ENCODE results near the gene SLC13A2.

The SLC13A2 gene

DNA sequence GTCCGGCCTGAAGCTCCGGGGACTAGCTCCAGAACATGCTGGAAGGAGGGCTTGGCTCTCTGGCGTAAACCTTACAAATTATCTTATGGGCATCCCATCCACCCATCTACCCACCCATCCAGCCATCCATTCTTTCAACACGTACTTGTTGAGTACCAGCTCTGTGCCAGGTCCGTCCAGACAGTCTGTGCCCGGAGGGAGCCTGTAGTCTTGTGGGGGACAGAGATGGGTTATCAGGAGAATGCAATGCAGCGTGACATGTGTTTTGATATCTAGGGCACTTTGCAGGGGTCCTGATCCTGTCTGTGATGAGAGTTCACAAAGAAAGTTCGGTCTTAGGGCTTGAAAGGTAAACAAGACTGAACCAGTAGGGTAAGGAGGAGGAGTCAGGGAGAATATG is 4.1 kb upstream of the SLC13A2 start:
- H3K36me3 ChIP-seq (ENCODE audit: control insufficient read depth, insufficient read depth, low read length) = no peaks in the 10 kb centered on the region
- no peaks in the 10 kb centered on the region for H3K27me3 ChIP-seq (replicated peaks; ENCODE audit: control insufficient read depth, insufficient read depth, low read length)
- no peak for DNase-seq (ENCODE audit: extremely low read depth, insufficient read length)
- H3K4me3 ChIP-seq (replicated peaks; ENCODE audit: low read depth, low read length) = no peak overlapping the region
- TF ChIP-seq CTCF (IDR thresholded peaks at IDR 0.05; ENCODE audit: insufficient read depth, low read length, poor library complexity, severe bottlenecking) = no peak

DNA sequence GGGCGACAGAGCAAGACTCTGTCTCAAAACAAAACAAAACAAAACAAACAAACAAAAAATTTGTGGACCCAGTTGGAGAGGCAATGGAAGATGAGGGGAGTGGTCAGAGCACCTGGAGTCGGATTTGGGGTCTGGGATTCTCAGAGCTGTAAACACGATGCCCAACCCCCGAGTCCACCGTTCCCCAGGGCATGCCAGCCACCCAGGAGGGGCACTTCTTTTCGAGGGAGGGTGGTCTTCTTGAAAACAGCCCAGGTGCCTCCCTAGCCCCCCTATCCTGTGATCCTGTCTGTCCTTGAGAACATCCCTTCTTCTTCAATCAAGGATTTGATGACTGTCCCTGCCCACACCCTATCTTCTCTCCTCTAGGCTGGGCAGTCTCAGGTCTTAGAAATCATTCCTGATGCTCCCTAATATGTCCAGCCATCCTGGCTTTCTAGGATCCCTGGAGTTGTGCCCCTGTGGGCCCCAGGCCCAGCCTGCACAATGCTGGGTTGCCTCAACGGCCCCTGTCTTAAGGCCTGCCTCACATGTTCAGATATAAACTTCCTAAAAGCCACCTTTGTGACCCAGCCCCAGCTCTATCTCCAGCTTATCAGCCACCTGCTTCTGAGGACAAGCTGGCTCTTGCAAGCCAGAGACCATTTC is 3.1 kb upstream of the SLC13A2 start:
- no peak overlapping the region for H3K4me3 ChIP-seq (replicated peaks; ENCODE audit: low read depth, low read length)
- no peaks in the 10 kb centered on the region for H3K36me3 ChIP-seq (ENCODE audit: control insufficient read depth, insufficient read depth, low read length)
- TF ChIP-seq CTCF (IDR thresholded peaks at IDR 0.05; ENCODE audit: insufficient read depth, low read length, poor library complexity, severe bottlenecking) = no peak
- no peaks in the 10 kb centered on the region for H3K27me3 ChIP-seq (replicated peaks; ENCODE audit: control insufficient read depth, insufficient read depth, low read length)
- no peak for DNase-seq (ENCODE audit: extremely low read depth, insufficient read length)

GRCh38 chr17:28470914-28471366 is 2.5 kb upstream of the SLC13A2 start:
- no peaks in the 10 kb centered on the region for H3K27me3 ChIP-seq (replicated peaks; ENCODE audit: control insufficient read depth, insufficient read depth, low read length)
- H3K4me3 ChIP-seq (replicated peaks; ENCODE audit: low read depth, low read length) = no peak overlapping the region
- H3K36me3 ChIP-seq (ENCODE audit: control insufficient read depth, insufficient read depth, low read length) = no peaks in the 10 kb centered on the region
- no peak for TF ChIP-seq CTCF (IDR thresholded peaks at IDR 0.05; ENCODE audit: insufficient read depth, low read length, poor library complexity, severe bottlenecking)
- no peak for DNase-seq (ENCODE audit: extremely low read depth, insufficient read length)

DNA sequence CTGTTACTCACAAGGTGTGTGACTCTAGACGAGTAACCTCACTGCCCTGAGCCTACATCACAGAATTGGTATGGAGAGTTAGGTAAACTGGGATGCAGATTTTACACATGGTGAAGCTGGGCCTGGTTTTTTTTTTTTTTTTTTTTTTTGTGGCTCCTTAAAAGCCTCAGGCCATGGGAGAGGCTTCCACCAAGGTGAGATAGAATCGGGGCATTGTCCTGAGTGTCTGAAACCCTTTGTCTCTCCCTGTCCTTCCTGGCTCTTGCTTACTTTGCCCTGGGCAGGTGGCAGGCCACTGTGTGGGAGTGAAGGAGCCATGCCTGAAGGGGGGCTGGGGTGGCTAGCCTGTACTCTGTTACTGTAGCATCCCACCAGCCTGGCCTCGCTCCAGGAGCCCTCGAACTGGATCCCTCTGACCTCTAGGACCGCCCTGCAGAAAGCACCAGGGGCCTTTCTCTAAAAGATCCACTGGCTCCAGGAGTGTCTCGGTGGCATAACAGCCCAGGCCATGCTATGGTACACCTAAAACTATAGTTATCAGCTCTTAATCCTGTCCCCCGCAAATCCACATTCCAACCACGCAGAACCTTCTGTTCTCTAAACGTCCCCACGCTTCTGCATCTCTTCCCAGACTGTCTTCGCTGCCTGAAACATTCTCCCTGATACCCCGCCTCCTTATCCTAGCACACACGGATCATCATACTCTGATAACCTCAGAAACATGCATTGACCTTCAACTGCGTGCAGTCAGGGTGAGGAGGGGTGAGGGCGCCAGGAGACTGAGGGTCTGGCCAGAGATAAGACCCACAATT is 1.7 kb upstream of the SLC13A2 start:
- Histone ChIP-seq H3K36me3 (ENCODE audit: control insufficient read depth, insufficient read depth, low read length) (no peaks in the 10 kb centered on the region), H3K27me3 (replicated peaks; ENCODE audit: control insufficient read depth, insufficient read depth, low read length) (no peaks in the 10 kb centered on the region), H3K4me3 (replicated peaks; ENCODE audit: low read depth, low read length) (no peak overlapping the region)
- DNase-seq (ENCODE audit: extremely low read depth, insufficient read length) = no peak
- TF ChIP-seq CTCF (IDR thresholded peaks at IDR 0.05; ENCODE audit: insufficient read depth, low read length, poor library complexity, severe bottlenecking) = no peak

GRCh38 chr17:28472871-28473497 is 460 bp upstream of the SLC13A2 start:
- H3K36me3 ChIP-seq (ENCODE audit: control insufficient read depth, insufficient read depth, low read length) = no peaks in the 10 kb centered on the region
- H3K4me3 ChIP-seq (replicated peaks; ENCODE audit: low read depth, low read length) = no peak overlapping the region
- DNase-seq (ENCODE audit: extremely low read depth, insufficient read length) = no peak
- no peak for TF ChIP-seq CTCF (IDR thresholded peaks at IDR 0.05; ENCODE audit: insufficient read depth, low read length, poor library complexity, severe bottlenecking)
- no peaks in the 10 kb centered on the region for H3K27me3 ChIP-seq (replicated peaks; ENCODE audit: control insufficient read depth, insufficient read depth, low read length)

Measured in GM06990 (cell line).